Stimulated activated CD4-positive, alpha-beta T cell treated with anti-CD3 and anti-CD28 coated beads, TNF-alpha, amount 100 ng/mL, for 4 hours (primary cell): ENCODE results near the gene OR52E1.
"Not testable (repeated sequence)": the region's sequence is repeated elsewhere in the genome, so short reads cannot be mapped to it uniquely, and the experiment has no call there.

Experiments used
- DNase-seq, 3 experiments: peaks; one replicate each; pipeline ENCODE4 v3.0.0-alpha.2; 2020; ENCODE audit warnings: low read depth in 3 of 3

OR52E1 gene

DNA sequence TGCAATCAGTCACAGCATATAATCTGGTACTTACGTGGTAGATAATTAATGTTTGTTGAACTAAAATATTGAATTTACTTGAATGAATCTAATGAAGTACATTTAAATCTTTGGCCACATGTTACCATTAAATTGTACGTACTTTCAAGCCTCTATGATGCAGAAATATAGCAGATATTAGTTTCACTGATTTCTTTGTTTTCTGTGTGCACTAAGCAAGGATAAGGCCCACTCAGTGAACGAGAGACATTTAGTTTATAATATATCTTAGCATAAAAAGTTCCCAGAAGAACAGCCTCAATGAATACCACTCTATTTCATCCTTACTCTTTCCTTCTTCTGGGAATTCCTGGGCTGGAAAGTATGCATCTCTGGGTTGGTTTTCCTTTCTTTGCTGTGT is at the start of gene OR52E1:
Gene OR52E1, plus strand, starts transcription at position 301 of the 400 bp plus-strand sequence.
- no peak for DNase-seq

DNA sequence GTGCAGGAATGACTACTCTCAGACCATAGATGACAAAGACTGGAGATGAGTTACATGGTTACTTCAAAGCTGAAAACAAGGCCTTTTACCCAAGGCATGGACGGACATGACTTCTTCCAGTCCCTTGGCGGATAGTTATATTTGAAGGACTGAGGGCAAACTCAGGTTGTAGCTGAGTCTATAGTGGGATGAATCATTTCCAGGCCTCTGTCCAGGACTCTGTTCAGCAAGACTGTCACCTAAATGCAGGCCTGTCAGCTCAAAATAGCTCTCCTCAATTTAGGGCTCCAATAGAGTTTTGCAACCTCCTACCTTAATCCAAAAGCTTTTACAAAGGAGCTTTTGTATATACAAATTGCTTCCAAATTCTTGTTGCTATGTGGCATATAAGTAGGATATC is 47.4 kb upstream of the OR52E1 start:
- DNase-seq: no peak

DNA sequence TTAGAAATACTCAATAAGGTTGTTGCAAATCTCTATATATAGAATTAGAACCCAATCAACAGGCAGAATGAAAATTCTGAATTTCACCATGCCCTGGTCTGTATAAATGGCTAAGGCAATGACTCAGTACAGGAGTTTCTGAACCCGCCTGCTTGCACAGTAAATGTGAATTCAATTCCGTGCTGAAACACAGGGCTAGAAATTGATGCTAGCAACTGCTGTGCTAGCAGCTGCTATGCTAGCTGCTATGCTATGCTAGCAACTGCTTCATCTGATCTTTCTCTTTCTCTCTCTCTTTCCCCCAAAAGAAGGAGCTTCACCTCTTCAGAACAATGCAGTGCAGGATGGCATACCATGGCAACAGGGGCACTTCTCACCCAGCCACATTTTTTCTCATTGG is 32.7 kb upstream of the OR52E1 start:
- no peak for DNase-seq

- DNase-seq: no peak
Observed at GRCh38 chr11:5037926-5038325, 31.4 kb upstream of the OR52E1 start.

GRCh38 chr11:5038341-5038740 is 31.0 kb upstream of the OR52E1 start:
- DNase-seq: no peak

DNA sequence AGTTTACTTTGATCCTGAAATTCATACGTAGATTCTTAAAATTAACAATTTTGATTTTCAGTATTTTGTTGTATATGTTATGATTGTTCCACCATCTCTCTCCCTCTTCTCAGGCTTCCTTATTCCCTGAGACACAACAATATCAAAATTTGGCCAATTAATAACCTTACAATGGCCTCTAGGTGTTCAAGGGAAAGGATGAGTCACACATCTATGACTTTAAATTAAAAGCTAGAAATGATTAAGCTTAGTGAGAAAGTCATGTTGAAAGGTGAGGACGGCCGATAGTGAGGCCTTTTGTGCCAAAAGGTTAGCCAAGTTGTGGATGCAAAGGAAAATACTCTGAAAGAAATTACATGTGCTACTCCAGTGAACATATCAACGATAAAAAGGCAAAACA is 28.5 kb upstream of the OR52E1 start:
- DNase-seq: no peak

- no peak for DNase-seq
Observed at GRCh38 chr11:5042091-5042490, 27.3 kb upstream of the OR52E1 start.

- no peak for DNase-seq
Observed at GRCh38 chr11:5043380-5043779, 26.0 kb upstream of the OR52E1 start.

DNA sequence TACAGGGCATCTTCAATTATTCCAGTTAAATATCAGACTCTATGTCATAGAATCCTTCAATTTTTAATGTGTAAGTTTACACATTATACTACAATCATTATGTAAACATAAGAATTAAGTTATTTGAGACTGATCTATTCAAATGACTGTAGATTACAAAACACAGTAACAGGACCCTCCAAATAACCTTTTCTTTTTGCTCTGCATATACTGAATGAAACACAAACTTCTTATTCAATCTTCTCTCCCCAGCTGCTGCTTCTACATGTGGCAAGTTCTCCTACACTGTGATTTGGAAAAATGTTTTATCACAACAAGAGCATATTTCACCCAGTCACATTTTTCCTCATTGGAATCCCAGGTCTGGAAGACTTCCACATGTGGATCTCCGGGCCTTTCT is 23.1 kb upstream of the OR52E1 start, which contains the start of gene OR52J3:
Gene OR52J3, plus strand, starts transcription at position 301 of the 400 bp plus-strand sequence. Its CDS starts 0 bp downstream, at position 301.
- DNase-seq: no peak

DNA sequence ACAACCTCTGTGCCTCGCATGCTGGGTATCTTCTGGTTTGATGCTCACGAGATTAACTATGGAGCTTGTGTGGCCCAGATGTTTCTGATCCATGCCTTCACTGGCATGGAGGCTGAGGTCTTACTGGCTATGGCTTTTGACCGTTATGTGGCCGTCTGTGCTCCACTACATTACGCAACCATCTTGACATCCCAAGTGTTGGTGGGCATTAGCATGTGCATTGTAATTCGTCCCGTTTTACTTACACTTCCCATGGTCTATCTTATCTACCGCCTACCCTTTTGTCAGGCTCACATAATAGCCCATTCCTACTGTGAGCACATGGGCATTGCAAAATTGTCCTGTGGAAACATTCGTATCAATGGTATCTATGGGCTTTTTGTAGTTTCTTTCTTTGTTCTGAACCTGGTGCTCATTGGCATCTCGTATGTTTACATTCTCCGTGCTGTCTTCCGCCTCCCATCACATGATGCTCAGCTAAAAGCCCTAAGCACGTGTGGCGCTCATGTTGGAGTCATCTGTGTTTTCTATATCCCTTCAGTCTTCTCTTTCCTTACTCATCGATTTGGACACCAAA is 22.5 kb upstream of the OR52E1 start:
- DNase-seq: no peak

DNA sequence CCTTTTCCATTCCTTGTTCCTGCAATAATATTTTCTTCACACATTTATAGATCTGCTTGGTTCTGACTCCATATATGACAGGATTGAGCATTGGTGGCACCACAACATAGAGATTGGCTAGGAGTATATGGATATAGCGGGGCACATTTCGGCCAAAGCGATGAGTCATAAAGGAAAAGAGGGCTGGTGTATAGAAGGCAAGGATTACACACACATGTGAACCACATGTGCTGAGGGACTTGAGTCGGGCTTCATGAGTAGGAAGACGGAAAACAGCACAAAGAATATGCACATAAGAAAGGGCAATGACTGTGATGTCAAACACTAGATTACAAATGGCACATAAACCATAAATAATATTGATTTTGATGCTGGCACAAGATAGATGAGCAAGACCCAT is 10.7 kb upstream of the OR52E1 start:
- DNase-seq: not testable (repeated sequence)

- no peak for DNase-seq
Observed at GRCh38 chr11:5059391-5059790, 10.0 kb upstream of the OR52E1 start, which contains the start of gene OR52E2. TSS of gene OR52E2 (minus strand) at chr11:5059627. CDS start at chr11:5059627, 0 bp downstream.

- no peak for DNase-seq
Observed at GRCh38 chr11:5065027-5065426, 4.3 kb upstream of the OR52E1 start.

DNA sequence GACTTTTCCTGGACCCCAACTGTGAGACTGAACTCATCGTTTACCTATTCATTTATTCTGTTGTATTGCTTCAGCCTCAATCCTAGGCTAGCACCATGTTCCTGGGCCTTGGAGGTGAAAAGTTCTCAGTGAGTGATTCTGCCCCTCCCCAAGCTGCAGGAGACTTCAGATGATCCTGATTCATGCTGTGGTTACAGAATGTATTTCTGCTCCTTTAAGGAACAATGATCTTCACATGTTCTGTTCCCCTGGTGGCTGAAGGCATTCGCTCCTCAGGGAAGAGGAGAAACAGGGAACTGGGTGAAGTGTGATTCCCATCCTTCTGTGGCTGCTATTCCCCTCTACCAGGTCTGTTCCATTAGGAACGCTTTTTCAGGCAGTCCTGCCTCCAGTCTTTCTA is 2.4 kb downstream of the OR52E1 start:
- DNase-seq: no peak

GRCh38 chr11:5081405-5081804 is 12.0 kb downstream of the OR52E1 start:
- DNase-seq: no peak

- DNase-seq: no peak
Observed at GRCh38 chr11:5083602-5084001, 14.2 kb downstream of the OR52E1 start.

DNA sequence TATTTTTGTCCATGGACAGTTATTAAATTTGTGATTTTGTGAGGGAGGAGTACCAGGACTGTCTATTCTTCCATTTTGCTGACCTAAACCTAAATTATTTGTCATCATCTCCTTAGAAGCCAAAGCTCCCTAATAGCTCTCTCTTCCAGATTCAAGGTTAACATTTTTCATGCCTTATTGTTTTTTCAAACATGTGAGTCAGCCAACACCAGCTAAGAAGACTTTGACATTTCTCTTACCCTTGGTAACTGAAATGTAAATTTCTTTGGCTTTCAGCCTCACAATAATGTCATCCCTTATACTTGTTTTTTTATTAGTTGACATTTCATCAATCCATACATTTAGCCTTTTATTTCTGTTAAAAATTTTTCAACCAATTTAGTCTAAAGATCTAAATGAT is 19.2 kb downstream of the OR52E1 start:
- DNase-seq: no peak

GRCh38 chr11:5090668-5091067 is 21.3 kb downstream of the OR52E1 start:
- no peak for DNase-seq

- no peak for DNase-seq
Observed at GRCh38 chr11:5092821-5093585, 23.6 kb downstream of the OR52E1 start.

GRCh38 chr11:5096011-5096410 is 26.6 kb downstream of the OR52E1 start:
- no peak for DNase-seq

- no peak for DNase-seq
Observed at GRCh38 chr11:5102246-5102645, 32.9 kb downstream of the OR52E1 start.

GRCh38 chr11:5103066-5103465 is 33.7 kb downstream of the OR52E1 start:
- no peak for DNase-seq

DNA sequence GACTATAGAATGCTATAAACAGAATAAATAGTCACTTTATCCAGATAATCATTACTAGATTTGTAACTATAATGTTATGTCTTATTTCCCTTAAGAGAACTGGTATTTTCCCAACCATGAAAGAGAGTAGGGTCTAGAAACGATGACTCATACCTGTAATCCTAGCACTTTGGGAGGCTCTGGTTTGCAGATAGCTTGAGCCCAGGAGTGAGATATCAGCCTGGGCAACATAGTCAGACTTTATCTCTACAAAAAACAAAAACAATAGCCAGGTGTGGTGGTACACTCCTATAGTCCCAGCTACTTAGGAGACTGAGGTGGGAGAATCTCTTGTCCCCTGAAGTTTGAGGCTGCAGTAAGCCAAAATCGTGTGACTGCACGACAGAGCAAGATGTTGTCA is 37.9 kb downstream of the OR52E1 start:
- DNase-seq: no peak
